Stimulated activated CD8-positive, alpha-beta memory T cell treated with anti-CD3 and anti-CD28 coated beads, Interleukin-4, amount 100 ng/mL, for 1 hour (primary cell): ENCODE measurements around the gene SEL1L.
"Not testable (repeated sequence)": the region's sequence is repeated elsewhere in the genome, so short reads cannot be mapped to it uniquely, and the experiment has no call there.

ENCODE experiments used
- DNase-seq, 2 donors: peaks; one replicate each; pipeline ENCODE4 v3.0.0-alpha.2; 2020; ENCODE audit warnings: low read depth in 2 of 2, low spot score in 1 of 2

Gene SEL1L

DNA sequence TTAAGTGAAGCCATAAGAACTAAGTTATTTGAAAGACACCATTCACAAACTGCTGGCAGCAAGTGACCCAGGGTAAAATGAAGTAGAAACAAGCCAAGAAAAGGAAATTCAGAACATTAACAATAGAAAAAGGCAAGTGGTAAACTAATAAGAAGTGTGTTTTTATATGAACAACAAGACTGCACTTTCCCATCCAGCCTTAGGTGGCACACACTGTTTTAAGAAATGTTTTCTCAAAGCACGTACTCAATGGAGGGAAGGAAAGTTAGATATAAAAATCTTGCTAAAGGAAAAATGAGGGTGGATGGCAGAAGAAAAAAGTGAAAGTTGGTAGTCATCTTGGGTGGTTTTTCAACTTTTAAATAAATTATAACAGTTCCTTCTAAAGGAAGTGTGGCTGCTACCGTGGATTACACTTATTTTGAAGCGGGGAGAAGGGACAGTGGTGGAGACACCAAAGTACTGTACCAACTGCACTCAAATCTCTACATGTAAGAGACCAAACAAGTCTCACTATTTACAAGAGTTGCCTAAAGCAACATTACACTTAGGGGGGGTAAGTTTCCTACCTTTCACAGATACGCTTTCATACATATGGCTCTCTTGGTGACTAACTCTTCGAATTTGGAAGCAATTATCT, 58.8 kb downstream of the SEL1L start:
- no peak for DNase-seq

DNA sequence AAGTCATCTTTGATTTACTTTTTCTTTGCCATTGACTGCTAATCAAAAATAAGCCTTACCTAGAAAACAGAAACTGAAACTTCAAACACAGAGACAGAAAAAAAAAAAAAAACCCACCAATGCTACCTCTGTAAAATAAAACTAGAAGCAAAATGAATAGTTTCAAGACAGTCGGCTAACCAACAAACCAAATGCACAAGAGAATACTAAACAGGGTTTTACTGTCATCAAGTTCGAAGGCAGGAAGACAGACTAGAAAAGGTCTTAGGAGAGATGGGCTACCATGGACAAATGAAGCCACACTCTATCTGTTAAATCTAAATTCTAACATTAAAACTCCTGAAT, 59.5 kb downstream of the SEL1L start:
- no peak for DNase-seq

DNA sequence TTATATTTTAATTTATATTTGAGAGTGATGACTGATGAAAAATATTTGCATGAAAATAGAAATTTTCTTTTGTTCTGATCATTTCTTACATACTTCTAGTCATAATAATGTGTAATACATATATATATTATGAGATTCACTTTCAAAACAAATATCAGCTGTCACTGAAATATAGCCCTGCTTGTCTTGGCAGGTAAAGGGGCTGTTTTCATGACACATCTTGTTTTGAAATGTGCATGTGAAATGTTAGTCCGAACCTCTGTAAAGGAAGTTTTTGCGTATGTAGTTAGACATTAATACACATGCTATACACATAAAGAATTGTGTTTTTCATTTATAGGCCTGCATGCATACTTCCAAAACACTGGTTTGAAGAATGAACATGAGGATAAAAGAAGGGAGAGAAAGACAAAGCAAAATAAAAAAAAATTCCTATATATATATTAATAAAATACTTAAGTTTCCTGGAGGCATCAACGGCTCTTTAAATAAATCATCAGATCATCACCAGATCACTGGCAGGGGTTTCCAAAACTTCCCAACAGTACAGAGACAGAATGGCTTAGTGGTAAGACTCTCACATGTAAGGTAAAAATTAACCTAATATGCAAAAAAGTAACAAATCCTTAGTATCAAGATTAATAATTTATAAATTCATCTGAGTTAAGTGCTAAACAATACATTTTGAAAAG, 60.1 kb downstream of the SEL1L start:
- no peak for DNase-seq

DNA sequence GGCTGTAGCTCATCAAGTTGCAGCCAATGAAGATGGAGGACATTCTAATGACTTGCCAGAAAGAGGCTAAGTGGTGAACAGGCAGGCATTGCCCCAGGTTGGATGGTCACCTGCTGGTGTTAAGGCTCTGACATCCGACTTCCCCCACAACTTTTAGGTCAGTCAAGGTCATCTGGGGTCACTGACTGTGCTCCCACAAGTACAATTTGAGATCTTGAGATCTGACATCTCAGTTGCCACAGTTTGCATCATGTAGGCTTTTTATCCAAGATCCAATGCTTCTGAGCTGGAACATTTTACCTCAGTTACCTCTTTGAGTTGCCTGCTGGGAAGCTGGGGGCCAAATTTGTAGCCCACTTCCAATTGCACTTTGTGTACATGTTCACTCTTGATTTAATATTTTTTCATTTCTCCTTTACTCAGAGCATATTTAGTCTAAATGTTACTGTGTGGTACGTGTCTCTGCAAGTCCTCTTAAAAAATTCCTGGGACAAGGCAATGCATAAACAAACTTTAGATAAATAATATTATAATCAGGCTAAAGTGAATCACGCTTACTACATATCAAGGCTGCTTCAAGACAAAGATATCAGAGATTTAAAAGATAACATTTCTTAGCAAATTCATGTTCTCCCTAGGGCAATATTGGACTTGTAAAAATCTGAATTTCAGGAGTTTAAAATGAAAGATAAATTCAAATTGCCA, 61.4 kb downstream of the SEL1L start:
- no peak for DNase-seq

DNA sequence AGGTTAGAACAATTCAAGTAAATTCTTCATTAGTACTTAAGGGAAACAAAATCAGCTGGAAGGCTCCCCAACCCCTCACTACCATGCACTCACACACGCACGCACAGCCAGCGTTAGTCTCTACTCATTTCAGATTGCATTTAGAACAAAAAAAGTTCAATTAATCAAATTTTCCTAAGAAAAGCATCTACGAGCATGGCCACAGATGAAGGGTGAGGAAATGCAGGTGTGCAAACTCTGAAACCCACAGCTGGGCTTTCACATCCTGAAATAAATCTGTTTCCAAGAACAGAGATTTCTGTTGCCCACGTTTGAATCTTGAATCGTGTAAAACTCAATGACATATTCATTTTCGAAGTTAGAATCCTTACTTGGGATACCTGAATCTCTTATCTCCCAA, 62.6 kb downstream of the SEL1L start:
- DNase-seq = no peak

DNA sequence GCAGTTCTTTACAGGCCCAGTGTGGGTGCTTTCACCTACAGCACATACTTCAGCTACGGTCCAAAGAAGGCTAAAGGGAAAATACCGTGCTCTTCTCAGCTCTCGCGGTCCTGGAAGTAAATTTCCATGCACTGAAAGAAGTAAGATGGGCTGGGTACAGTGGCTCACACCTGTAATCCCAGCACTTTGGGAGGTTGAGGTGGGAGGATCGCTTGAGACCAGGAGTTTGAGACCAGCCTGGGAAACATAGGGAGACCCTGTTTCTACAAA, 63.2 kb downstream of the SEL1L start:
- DNase-seq = not testable (repeated sequence)

DNA sequence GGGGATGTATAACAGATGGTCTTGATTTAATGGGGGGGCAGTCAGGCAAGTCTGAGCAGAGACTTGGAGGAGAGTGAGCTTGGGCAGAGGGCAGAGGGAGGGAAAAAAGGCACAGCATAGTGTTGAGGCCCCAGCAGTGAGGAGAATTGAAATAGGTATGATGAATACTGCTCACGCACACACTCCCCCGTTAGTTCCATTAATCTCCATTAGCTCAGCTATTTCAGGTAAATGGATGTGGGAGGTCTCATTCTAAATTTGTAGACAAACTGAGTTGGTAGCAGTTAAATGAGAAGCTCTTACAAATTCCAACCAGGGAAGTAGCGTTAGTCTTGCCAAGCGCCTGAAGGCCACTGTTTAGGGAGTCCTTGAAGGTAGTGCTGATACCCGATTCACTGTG, 66.8 kb downstream of the SEL1L start:
- no peak for DNase-seq

DNA sequence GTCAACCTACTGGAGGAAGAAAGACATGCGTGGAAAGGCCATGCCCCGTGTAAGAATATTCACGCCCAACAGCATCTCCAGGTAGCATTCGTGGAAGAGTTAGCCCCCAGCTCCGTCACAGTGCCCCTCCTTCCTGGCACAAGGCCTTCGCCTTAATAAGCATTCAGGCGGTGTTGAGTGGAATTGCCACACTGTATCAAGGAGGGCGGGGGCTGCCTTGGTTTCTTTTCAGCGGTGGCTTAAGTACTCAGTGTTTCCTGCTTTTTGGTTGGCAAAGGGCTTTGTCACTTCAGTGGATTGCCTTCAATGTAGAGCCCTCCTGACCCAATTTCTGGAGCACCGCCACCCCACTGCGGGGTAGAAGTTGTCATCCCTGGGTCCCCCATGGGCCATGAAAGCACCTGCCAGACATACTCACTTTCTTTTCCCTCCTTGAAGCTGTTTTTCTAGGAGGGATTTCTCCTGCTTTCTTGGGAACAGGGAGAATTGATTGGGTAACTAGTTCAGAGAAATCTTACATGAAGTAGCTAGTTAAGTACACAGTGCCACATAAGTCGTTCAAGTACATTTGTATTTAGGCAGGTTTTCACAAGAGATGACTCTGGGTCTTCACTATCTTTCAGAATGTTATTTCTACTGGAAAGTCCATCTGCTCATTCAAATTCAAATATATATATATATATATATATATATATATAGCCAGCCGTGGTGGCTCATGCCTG, 68.0 kb downstream of the SEL1L start:
- DNase-seq = no peak

DNA sequence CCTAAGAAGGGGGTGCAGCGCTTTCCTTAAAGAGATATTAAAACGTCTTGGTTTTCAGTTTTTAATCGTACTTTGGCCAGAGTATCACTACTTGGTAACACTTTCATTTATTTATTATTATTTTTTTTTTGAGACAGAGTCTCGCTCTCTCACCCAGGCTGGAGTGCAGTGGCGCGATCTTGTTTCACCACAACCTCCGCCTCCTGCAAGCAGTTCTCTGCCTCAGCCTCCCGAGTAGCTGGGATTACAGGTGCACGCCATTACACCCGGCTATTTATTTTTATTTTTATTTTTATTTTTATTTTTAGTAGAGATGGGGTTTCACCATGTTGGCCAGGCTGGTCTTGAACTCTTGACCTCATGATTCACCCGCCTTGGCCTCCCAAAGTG, 68.7 kb downstream of the SEL1L start:
- not testable (repeated sequence) for DNase-seq

DNA sequence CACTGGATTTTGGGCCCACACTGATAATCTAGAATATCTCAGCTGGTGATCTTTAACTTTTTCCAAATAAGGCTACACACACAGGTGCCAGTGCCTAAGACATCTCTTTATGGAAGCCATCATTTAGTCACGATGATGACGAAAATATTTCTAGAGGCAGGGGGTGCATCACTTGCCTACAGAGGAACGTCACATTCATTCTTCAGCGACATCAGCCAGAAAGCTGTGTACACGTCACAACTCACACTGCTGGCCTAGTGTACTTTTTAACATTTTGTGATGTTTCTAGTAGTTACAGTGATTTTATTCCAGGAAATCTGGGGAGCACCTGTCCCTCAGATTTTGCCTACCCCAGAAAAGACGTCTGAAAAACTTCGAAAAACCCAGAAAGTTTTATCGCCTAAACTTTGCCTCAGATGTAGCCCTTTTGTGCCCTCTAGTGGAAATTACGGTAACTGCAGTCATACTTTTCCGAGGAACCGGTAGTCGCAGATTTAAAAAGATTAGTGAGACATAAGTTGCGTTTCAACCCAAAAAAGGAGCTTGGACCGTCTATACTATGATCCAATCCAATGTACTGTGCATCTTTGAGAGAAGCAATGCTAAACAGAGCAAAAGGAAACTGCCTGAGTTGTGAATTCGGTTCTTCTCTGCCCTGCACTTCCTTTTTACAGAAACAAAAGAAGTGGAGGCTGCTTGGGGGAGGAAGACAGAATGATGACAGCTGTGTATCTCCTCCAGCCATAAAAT, 69.2 kb downstream of the SEL1L start:
- peak in 1 of 2 donors; percentile 17 for DNase-seq

DNA sequence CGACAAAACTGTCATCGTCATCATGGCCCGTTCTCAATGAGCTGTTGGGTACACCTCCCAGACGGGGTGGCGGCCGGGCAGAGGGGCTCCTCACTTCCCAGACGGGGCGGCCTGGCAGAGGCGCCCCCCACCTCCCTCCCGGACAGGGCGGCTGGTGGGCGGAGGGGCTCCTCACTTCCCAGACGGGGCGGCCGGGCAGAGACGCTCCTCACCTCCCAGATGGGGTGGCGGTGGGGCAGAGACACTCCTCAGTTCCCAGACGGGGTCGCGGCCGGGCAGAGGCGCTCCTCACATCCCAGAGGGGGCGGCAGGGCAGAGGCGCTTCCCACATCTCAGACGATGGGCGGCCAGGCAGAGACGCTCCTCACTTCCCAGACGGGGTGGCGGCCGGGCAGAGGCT, 71.3 kb downstream of the SEL1L start:
- not testable (repeated sequence) for DNase-seq

DNA sequence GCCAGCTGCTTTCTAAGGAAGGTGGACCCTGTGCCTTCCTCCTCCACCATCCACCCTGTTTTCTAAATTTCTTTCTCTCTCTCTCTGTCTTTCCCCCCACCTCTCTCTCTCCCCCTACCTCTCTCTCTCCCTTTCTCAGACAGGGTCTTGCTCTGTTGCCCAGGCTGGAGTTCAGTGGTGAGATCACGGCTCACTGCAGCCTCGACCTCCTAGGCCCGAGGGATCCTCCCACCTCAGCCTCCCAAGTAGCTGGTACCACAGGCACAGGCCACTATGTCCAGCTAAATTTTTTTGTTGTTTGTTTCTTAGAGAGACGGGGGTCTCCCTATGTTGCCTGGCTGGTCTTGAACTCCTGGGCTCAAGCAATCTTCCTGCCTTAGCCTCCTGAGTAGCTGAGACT, 73.7 kb downstream of the SEL1L start:
- DNase-seq = no peak

DNA sequence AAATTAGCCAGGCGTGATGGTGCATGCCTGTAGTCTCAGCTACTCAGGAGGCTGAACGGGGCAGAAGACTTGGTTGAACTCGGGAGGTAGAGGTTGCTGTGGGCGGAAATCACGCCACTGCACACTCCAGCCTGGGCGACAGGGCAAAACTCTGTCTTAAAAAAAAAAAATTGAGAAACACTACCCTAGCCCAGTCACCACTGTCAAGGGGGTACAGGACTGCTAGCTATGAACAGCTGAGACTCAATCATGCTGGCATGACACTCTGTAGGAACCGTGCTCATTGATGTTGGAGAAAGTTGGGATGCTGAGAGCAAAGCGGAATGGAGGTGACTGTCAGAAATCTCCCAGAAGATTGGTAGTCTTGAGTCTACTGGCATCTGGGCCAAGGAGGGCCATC, 75.3 kb downstream of the SEL1L start:
- DNase-seq = no peak

DNA sequence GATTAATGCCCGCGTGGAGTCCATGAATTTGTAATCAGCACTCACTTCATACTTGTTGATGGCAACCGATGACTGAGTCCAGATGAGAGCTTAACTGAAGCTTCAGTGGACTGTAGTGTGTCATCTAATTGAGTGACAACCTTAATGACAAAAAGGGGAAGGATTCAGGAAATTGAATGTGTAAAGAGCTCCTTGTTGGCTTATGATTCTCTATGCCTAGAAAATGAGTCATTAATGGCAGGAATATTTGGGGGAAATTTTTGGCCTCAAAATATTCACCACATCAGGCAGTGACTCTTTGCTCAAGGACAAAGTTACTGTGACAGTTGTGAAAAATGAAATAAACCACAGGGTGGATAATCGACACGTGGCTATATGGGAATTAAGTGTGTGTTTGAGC, 78.3 kb downstream of the SEL1L start:
- DNase-seq = no peak

DNA sequence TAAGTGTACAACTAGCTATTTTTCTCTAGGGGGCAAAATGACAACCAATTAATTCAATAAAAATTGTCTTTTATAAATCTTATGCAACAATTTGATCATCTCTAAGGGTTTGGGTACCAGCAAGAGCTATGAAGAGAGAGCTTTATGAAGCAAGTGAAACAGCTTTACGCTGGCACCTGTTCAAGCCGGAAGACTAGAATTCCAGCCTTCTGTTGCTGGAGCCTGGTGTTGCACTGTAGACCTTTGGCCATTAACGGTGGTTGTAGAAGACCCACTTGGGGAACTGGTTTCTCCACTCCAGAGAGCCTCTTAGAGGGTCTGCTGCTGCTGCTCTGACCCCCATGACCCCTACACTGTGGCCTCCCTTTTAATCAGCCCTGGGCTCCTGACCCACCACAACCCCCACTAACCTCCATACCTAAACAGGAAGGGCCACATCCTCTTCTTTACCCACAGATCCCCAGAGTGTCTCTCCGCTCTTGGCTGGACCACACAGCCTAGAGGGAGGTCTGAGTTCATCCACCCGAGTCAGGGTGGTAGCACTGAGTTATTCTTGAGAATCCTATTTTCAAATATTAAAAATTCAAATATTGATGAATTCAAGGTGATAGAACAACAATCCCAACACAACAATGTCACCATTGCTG, 79.0 kb downstream of the SEL1L start:
- DNase-seq = no peak

DNA sequence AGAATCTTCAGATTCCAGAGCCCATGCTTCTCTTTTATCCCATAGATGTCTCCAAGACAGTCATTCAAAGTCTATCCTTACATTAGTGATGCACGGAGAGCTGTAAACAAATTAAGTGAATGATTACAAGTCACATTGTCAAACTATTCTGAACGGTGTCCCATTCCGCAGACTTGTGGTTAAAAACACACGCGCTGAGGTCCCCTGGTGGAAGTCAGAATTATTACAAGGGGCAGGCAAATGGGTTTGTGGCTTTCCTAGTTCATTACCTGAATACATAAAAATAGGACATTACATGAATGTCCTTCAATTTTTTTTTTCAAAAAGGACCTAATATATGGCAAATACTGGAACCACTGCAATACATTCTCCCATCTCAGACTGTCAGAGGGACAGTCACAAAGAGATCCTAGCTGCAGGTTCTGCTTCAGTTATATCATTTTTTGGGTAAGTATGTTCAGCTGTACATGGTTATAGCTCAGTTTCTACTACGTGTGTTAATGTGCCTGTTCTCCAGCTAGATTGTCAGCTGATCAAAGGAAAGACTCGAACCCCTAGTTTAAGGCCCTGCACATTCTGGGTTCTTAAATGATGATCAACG, 80.4 kb downstream of the SEL1L start:
- DNase-seq = no peak

DNA sequence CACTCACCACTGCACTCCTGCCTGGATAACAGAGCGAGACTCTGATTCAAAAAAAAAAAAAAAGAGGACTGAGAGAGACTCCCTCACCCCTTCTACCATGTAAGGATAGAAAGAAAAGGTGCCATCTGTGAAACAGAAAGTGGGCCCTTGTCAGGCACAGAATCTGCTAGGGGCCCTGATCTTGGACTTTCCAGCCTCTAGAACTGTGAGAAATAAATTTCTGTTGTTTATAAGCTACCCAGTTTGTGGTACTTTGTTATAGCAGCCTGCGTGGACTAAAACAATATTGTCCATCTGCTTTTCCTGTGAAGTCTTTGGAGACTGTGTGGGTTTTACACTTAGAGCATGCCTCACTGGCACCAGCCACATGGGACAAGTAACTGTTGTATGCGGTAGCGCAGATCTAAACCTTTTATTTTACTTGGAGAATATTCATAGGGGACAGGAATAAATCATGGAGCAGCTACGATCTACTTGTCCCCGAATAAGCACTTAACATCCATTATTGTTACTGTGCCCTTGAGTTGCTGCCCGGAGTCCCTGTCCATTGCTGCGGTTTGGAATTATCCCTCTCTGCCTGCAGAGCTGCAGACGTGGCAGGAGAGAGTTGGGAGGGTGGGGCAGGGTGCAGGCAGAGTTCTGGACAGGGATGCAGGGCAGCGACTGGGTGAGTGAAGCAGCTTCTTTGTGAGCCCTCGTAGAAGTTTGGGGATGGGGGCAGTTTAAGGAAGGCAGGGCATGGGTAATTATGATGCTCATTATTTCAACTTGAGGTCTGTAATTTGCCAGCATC, 81.1 kb downstream of the SEL1L start:
- no peak for DNase-seq

DNA sequence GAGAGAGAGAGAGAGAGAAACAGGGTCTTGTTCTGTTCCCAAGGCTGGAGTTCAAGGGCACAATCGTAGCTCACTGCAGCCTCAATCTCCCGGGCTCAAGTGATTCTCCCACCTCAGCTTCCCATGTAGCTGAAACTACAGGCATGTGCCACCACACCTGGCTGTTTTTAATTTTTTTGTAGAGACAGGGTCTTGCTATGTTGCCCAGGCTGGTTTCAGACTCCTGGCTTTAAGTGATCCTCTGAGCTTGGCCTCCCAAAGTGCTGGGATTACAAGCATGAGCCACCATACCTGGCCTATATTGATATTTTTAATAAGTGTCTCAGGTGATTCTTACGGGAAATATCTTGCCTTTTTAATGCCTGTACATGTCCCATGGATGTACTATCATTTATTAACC, 82.7 kb downstream of the SEL1L start:
- no peak for DNase-seq

DNA sequence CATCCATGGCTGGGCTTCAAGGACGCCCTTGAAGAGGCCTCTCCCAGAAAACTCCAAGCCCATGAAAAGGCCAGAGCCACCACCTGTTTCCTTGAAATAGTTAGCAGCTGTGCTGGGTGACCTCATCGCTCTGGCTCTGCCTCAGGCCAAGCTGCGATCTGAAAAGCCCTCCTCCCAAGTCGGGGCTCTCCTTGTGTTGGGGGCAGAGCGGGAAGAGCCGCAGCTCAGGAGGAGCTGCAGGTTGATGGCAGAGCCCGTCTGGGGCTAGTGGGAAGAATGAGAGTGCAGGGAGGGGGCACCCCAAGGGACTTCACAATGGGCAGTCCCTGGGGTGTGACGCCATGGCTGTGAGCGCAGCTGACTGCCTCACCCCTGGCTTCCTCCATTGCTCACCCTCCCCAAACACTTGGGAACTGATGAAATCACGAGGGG, 83.5 kb downstream of the SEL1L start:
- no peak for DNase-seq

DNA sequence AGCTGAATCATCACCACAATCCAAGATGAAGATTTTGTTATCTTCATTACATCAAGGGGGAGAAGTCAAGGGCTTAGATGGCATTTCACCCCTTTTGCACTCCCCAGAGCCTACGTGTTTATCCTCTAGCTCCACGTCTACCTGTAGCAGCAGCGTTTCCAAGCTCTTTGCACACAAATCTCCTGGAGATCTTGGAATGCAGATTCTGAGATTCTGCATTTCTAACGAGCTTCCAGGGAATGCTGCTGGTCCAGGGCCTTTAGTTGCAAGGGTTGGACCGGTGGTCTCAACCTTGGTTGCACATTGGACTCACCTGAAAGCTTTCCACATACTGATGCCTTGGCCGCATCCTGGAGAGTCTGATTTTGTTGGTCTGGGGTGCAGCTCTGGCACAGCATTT, 84.1 kb downstream of the SEL1L start:
- no peak for DNase-seq
